ENCODE measurements around the gene THAP4. TPM values are rescaled to one million over a fixed set of nuclear protein-coding genes. Genes with fewer than 3 reads are reported as not detected.

Gene THAP4
- total RNA-seq: 100 to 1,000 TPM in 1 of 10 donors, 10 to 100 TPM in 9; 68.7 to 101 (median 75.4) TPM
- polyA plus RNA-seq: 10 to 100 TPM; 80.7 to 92.5 TPM
- long read RNA-seq, donor 1, transcript THAP4-202 (5 exons, 785 nt): minor isoform, 9 of 93 reads
- long read RNA-seq, donor 1, transcript THAP4-204 (6 exons, 2,367 nt): major isoform, 63 of 93 reads
- long read RNA-seq, donor 1, partial matches to known transcripts: 13 of 93 reads
- long read RNA-seq, donor 1, other reads (novel, unspliced or antisense): 5 of 93 reads
- long read RNA-seq, donor 2, transcript THAP4-204 (6 exons, 2,367 nt): major isoform, 72 of 103 reads
- long read RNA-seq, donor 2, transcript THAP4-202 (5 exons, 785 nt): minor isoform, 8 of 103 reads
- long read RNA-seq, donor 2, partial matches to known transcripts: 10 of 103 reads
- long read RNA-seq, donor 2, other reads (novel, unspliced or antisense): 10 of 103 reads
- long read RNA-seq, donor 3, transcript THAP4-204 (6 exons, 2,367 nt): major isoform, 126 of 157 reads
- long read RNA-seq, donor 3, partial matches to known transcripts: 16 of 157 reads
- long read RNA-seq, donor 3, other reads (novel, unspliced or antisense): 11 of 157 reads

GRCh38 chr2:241637018-241637794 lies at the start of gene THAP4, which contains the start of gene ATG4B:
TSS of gene THAP4 (minus strand) at chr2:241637158. CDS start at chr2:241637017, 141 bp downstream.
TSS of gene ATG4B (plus strand) at chr2:241637693. CDS start at chr2:241637715, 22 bp downstream.
- Histone ChIP-seq H3K27me3 (no peaks in the 10 kb centered on the region), H3K4me1 (peaks cover 17 to 66% (median 48%) of the 10 kb centered on the region in 9 donors), H3K9me3 (peaks cover 0 to 8% (median 0%) of the 10 kb centered on the region in 11 donors), H3K4me3 (peak within 1 kb of the TSS; percentile 34 to 97 (median 86)), H3K36me3 (peaks cover 0 to 37% (median 15%) of the 10 kb centered on the region in 9 donors), H3K27ac (peak within 1 kb of the TSS; percentile 91 to 100 (median 99))
- no peak for TF ChIP-seq CTCF (IDR thresholded peaks at IDR 0.05)
- intact Hi-C loops (cut with DNase I): loop anchor here in 2 of 10 donors (5.0 kb wide), 2 partner anchors 50 to 130 kb away; partner anchors contain the start of genes DTYMK (in 1 of the 2) and STK25 (in 1 of the 2)
- peak; percentile 85 to 88 for DNase-seq
- peak; percentile 89 to 95 (median 90) for ATAC-seq
- WGBS, 2 donors: 0% methylated on average over 93 to 123 of the region's 123 CpGs

GRCh38 chr2:241686324-241686649 lies 49.3 kb upstream of the THAP4 start:
- Histone ChIP-seq H3K36me3 (peaks cover 0 to 62% (median 13%) of the 10 kb centered on the region in 9 donors), H3K9me3 (no peaks in the 10 kb centered on the region), H3K27me3 (no peaks in the 10 kb centered on the region), H3K4me3 (peak overlapping the region; percentile 56 to 99 (median 89)), H3K4me1 (peaks cover 10 to 36% (median 28%) of the 10 kb centered on the region in 9 donors), H3K27ac (peak overlapping the region in 9 of 10 donors; percentile 64 to 98 (median 93))
- intact Hi-C loops (cut with DNase I): loop anchor here in 3 of 10 donors (2.0 to 10.0 kb wide), 3 partner anchors 15 to 49 kb away; partner anchors contain the start of genes ATG4B (in 1 of the 3), D2HGDH (in 1 of the 3) and THAP4 (in 1 of the 3)
- TF ChIP-seq CTCF (IDR thresholded peaks at IDR 0.05): no peak
- ATAC-seq: peak in 2 of 8 donors; percentile 1 to 5
- DNase-seq: no peak
- WGBS, 2 donors: 0 to 1% methylated on average over 32 to 37 of the region's 37 CpGs

DNA sequence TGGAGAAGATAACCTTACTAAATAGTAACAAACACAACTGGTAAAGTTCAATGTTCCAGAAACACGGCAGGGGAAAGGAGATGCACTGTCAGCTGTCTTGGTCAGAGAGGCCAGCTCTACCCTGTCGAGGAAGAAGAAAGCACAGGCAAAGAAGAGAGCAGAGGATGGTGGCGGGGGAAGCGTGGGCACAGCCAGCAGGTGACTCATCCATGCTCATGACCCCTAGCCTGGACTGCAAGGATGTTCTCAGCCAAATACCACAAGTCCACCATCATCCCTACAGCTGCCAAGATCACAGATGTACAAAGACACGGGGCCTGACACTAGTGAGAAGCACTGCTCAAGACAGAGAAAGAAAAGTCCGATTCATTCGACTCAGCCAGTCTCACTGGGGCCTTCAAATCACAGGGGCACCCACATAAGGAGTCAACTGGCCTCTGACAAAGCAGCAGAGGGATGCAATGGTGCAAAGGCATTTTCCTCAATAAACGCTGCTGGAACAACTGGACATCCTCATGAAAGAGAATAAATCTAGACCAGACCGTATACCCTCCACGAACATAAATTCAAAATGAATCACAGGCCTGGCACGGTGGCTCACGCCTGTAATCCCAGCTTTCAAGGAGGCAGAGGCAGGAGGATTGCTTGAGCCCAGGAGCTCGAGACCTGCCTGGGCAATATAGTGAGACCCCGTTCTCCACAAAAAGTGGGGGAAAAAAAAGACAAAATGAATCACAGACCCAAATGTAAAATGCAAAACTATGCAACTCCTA lies 44.1 kb upstream of the THAP4 start:
- peaks cover 6 to 19% (median 12%) of the 10 kb centered on the region in 9 donors for H3K4me1 ChIP-seq
- H3K27ac ChIP-seq: peak overlapping the region in 3 of 10 donors; percentile 7 to 36 (median 20)
- no peak overlapping the region for H3K4me3 ChIP-seq
- H3K27me3 ChIP-seq: no peaks in the 10 kb centered on the region
- ATAC-seq: peak in 7 of 8 donors; percentile 40 to 80 (median 55)
- 83 to 86% methylated on average over 14 of the region's 14 CpGs for WGBS, 2 donors
- H3K36me3 ChIP-seq: peaks cover 0 to 93% (median 18%) of the 10 kb centered on the region in 9 donors
- TF ChIP-seq CTCF (IDR thresholded peaks at IDR 0.05): no peak
- intact Hi-C loops (cut with DNase I): loop anchor here in 1 of 10 donors (10.0 kb wide), 1 partner anchor 54 kb away; the partner anchor contains the start of gene D2HGDH
- no peaks in the 10 kb centered on the region for H3K9me3 ChIP-seq
- DNase-seq: peak in 1 of 2 donors; percentile 26

All from heart right ventricle (tissue), 16 donors.